Measurements from ENCODE around the gene FBXO7.

FBXO7 gene

DNA sequence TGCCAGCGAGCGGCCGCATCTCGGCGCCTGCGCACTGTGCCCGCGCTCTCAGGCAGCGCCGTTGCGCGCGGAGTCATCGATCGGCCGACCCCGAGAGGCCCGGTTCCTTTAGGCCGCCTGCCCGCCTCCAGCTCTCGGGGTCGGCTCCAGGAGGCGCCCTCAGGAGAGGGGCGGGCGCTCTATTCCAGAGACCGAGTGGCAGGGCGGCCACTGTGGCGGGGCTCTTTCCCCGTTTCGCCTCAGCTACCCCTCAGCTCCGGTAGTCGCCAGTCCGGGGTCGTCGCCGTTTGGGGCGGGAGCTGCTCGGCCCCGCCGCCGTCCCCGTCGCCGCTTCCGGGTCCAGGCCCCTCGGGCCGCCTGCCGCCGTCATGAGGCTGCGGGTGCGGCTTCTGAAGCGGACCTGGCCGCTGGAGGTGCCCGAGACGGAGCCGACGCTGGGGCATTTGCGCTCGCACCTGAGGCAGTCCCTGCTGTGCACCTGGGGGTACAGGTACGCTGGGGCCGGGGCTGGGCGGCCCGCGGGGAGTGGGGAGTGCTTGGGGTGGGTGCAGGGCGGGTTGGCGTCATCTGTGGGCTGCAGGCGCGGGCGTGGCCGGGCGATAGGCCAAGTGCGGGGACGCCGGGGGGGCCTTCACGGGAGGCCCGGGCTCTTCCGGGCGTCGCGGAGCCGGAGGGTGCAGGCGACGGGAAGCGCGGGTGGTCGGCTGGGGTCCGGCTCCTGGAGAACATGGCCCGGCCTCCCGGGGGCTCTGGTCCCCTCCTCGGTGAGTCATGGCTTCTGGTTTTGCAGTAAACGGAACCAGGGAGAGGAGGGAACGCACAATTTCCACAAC lies at the start of gene FBXO7 (continued):
- TF ChIP-seq ZNF548 (tag by site-specific recombination; IDR thresholded peaks at IDR 0.05) (no peak), ZNF830 (tag by site-specific recombination; IDR thresholded peaks at IDR 0.05; ENCODE audit: low read depth) (no peak), ZNF558 (tag by site-specific recombination; IDR thresholded peaks at IDR 0.05) (no peak), ZNF146 (tag by site-specific recombination; IDR thresholded peaks at IDR 0.05) (no peak), GLIS2 (tag by site-specific recombination; IDR thresholded peaks at IDR 0.05) (peak; percentile 99), ZNF433 (tag by site-specific recombination; IDR thresholded peaks at IDR 0.05; ENCODE audit: low read depth) (no peak), ZNF529 (tag by site-specific recombination; IDR thresholded peaks at IDR 0.05; ENCODE audit: insufficient replicate concordance) (no peak), ZNF157 (tag by site-specific recombination; IDR thresholded peaks at IDR 0.05) (no peak), GLIS1 (tag by site-specific recombination; IDR thresholded peaks at IDR 0.05) (peak; percentile 99), ZNF335 (tag by site-specific recombination; conservative IDR thresholded peaks at IDR 0.05) (peak; percentile 99), SCRT1 (tag by site-specific recombination; IDR thresholded peaks at IDR 0.05; ENCODE audit: borderline replicate concordance) (no peak), ZNF792 (tag by site-specific recombination; IDR thresholded peaks at IDR 0.05) (no peak), ZNF114 (tag by site-specific recombination; IDR thresholded peaks at IDR 0.05) (no peak), TCF7L2 (IDR thresholded peaks at IDR 0.05; ENCODE audit: borderline replicate concordance, low read depth, low read length) (no peak), ZBTB1 (tag by site-specific recombination; IDR thresholded peaks at IDR 0.05) (peak; percentile 87; the same call in 1 of the 2 replicates), ZNF791 (tag by site-specific recombination; IDR thresholded peaks at IDR 0.05) (no peak), ZNF544 (tag by site-specific recombination; IDR thresholded peaks at IDR 0.05) (no peak), ZNF404 (tag by site-specific recombination; IDR thresholded peaks at IDR 0.05) (no peak), SP7 (tag by site-specific recombination; IDR thresholded peaks at IDR 0.05) (peak; percentile 15), ZNF654 (tag by site-specific recombination; IDR thresholded peaks at IDR 0.05; ENCODE audit: low read depth) (no peak)
- TF ChIP-seq, protein P1, sequence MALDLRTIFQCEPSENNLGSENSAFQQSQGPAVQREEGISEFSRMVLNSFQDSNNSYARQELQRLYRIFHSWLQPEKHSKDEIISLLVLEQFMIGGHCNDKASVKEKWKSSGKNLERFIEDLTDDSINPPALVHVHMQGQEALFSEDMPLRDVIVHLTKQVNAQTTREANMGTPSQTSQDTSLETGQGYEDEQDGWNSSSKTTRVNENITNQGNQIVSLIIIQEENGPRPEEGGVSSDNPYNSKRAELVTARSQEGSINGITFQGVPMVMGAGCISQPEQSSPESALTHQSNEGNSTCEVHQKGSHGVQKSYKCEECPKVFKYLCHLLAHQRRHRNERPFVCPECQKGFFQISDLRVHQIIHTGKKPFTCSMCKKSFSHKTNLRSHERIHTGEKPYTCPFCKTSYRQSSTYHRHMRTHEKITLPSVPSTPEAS (tag by site-specific recombination; IDR thresholded peaks at IDR 0.05), result no peak
- TF ChIP-seq, protein P2, sequence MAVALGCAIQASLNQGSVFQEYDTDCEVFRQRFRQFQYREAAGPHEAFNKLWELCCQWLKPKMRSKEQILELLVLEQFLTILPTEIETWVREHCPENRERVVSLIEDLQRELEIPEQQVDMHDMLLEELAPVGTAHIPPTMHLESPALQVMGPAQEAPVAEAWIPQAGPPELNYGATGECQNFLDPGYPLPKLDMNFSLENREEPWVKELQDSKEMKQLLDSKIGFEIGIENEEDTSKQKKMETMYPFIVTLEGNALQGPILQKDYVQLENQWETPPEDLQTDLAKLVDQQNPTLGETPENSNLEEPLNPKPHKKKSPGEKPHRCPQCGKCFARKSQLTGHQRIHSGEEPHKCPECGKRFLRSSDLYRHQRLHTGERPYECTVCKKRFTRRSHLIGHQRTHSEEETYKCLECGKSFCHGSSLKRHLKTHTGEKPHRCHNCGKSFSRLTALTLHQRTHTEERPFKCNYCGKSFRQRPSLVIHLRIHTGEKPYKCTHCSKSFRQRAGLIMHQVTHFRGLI (tag by site-specific recombination; IDR thresholded peaks at IDR 0.05), result no peak
- TF ChIP-seq, protein P3, sequence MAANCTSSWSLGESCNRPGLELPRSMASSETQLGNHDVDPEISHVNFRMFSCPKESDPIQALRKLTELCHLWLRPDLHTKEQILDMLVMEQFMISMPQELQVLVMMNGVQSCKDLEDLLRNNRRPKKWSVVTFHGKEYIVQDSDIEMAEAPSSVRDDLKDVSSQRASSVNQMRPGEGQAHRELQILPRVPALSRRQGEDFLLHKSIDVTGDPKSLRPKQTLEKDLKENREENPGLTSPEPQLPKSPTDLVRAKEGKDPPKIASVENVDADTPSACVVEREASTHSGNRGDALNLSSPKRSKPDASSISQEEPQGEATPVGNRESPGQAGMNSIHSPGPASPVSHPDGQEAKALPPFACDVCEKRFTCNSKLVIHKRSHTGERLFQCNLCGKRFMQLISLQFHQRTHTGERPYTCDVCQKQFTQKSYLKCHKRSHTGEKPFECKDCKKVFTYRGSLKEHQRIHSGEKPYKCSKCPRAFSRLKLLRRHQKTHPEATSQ (tag by site-specific recombination; IDR thresholded peaks at IDR 0.05), result 0 out of 2 replicates have a peak, but pooled peaks have one; percentile 55
- TF ChIP-seq, protein P4, sequence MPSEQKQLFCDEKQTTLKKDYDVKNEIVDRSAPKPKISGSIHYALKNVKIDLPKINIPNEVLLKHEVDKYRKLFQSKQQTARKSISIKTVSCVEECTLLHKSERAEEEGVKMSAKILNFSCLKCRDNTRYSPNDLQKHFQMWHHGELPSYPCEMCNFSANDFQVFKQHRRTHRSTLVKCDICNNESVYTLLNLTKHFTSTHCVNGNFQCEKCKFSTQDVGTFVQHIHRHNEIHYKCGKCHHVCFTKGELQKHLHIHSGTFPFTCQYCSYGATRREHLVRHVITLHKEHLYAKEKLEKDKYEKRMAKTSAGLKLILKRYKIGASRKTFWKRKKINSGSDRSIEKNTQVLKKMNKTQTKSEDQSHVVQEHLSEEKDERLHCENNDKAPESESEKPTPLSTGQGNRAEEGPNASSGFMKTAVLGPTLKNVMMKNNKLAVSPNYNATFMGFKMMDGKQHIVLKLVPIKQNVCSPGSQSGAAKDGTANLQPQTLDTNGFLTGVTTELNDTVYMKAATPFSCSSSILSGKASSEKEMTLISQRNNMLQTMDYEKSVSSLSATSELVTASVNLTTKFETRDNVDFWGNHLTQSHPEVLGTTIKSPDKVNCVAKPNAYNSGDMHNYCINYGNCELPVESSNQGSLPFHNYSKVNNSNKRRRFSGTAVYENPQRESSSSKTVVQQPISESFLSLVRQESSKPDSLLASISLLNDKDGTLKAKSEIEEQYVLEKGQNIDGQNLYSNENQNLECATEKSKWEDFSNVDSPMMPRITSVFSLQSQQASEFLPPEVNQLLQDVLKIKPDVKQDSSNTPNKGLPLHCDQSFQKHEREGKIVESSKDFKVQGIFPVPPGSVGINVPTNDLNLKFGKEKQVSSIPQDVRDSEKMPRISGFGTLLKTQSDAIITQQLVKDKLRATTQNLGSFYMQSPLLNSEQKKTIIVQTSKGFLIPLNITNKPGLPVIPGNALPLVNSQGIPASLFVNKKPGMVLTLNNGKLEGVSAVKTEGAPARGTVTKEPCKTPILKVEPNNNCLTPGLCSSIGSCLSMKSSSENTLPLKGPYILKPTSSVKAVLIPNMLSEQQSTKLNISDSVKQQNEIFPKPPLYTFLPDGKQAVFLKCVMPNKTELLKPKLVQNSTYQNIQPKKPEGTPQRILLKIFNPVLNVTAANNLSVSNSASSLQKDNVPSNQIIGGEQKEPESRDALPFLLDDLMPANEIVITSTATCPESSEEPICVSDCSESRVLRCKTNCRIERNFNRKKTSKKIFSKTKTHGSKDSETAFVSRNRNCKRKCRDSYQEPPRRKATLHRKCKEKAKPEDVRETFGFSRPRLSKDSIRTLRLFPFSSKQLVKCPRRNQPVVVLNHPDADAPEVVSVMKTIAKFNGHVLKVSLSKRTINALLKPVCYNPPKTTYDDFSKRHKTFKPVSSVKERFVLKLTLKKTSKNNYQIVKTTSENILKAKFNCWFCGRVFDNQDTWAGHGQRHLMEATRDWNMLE (tag by site-specific recombination; conservative IDR thresholded peaks at IDR 0.05; ENCODE audit: low read depth), result 0 out of 2 replicates have a peak, but pooled peaks have one; percentile 38
- TF ChIP-seq, protein P5, sequence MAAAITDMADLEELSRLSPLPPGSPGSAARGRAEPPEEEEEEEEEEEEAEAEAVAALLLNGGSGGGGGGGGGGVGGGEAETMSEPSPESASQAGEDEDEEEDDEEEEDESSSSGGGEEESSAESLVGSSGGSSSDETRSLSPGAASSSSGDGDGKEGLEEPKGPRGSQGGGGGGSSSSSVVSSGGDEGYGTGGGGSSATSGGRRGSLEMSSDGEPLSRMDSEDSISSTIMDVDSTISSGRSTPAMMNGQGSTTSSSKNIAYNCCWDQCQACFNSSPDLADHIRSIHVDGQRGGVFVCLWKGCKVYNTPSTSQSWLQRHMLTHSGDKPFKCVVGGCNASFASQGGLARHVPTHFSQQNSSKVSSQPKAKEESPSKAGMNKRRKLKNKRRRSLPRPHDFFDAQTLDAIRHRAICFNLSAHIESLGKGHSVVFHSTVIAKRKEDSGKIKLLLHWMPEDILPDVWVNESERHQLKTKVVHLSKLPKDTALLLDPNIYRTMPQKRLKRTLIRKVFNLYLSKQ (tag by site-specific recombination; IDR thresholded peaks at IDR 0.05; ENCODE audit: borderline replicate concordance), result no peak
- TF ChIP-seq, protein P6, sequence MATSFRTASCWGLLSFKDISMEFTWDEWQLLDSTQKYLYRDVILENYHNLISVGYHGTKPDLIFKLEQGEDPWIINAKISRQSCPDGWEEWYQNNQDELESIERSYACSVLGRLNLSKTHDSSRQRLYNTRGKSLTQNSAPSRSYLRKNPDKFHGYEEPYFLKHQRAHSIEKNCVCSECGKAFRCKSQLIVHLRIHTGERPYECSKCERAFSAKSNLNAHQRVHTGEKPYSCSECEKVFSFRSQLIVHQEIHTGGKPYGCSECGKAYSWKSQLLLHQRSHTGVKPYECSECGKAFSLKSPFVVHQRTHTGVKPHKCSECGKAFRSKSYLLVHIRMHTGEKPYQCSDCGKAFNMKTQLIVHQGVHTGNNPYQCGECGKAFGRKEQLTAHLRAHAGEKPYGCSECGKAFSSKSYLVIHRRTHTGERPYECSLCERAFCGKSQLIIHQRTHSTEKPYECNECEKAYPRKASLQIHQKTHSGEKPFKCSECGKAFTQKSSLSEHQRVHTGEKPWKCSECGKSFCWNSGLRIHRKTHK (tag by site-specific recombination; IDR thresholded peaks at IDR 0.05), result no peak
